ENCODE results near the gene KDR. TPM values are rescaled to one million over a fixed set of nuclear protein-coding genes. Genes with fewer than 3 reads are reported as not detected.

Gene KDR
- total RNA-seq, 4 donors from 2014 or later: 5.4 to 12.4 (median 8.3) TPM

DNA sequence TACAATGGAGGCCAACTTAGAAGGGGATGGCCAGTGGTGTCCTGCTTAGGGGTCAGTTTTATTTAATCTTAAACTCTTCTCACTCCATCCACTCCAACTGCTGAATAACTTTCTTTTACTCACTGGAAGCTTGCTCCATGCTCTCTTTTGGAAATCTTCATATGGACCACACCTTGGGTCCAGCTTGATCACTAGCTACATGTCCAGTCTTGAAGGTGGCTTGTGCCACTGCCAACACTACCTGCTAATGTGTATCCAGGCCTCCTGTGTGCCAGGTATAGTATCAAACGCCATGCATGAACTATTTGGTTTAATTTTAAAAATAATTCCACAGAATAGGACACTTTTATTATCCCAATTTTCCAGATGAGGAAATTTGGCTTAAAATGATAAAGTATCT is 37.0 kb upstream of the KDR start:
- WGBS: 71% methylated on average over 1 of the region's 1 CpG
- TF ChIP-seq POLR2A (IDR thresholded peaks at IDR 0.05) (no peak), POLR2AphosphoS5 (IDR thresholded peaks at IDR 0.05) (no peak), EP300 (IDR thresholded peaks at IDR 0.05) (no peak)
- TF ChIP-seq, protein P1, sequence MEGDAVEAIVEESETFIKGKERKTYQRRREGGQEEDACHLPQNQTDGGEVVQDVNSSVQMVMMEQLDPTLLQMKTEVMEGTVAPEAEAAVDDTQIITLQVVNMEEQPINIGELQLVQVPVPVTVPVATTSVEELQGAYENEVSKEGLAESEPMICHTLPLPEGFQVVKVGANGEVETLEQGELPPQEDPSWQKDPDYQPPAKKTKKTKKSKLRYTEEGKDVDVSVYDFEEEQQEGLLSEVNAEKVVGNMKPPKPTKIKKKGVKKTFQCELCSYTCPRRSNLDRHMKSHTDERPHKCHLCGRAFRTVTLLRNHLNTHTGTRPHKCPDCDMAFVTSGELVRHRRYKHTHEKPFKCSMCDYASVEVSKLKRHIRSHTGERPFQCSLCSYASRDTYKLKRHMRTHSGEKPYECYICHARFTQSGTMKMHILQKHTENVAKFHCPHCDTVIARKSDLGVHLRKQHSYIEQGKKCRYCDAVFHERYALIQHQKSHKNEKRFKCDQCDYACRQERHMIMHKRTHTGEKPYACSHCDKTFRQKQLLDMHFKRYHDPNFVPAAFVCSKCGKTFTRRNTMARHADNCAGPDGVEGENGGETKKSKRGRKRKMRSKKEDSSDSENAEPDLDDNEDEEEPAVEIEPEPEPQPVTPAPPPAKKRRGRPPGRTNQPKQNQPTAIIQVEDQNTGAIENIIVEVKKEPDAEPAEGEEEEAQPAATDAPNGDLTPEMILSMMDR (IDR thresholded peaks at IDR 0.05): no peak
- no peak for DNase-seq (ENCODE audit: low spot score in 2 of 2)
- Histone ChIP-seq H3K9me3 (no peaks in the 10 kb centered on the region), H3K27me3 (peaks cover 6% of the 10 kb centered on the region), H3K4me1 (no peaks in the 10 kb centered on the region), H3K36me3 (no peaks in the 10 kb centered on the region), H3K4me3 (no peak overlapping the region), H3K27ac (no peak overlapping the region)

DNA sequence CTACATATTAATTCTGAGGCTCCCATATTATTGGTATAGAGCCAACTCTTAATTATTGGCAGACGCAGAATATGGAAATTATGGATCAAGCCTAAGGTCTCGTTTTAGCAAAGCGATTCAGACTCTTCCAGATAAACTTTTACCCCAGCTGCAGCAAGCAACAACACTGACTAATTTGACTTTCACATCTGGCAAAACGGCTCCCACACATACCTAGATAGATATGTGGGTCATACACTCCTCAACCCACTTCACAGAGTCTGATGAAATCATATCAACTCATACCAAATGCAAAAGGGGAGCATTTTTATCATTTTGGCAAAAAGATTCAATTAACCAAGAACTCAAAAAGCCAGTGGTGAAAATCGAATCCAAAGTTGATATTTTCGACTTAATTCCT is 36.3 kb upstream of the KDR start:
- Histone ChIP-seq H3K27ac (no peak overlapping the region), H3K4me1 (no peaks in the 10 kb centered on the region), H3K9me3 (no peaks in the 10 kb centered on the region), H3K4me3 (no peak overlapping the region), H3K27me3 (peaks cover 9% of the 10 kb centered on the region), H3K36me3 (no peaks in the 10 kb centered on the region)
- no peak for DNase-seq (ENCODE audit: low spot score in 2 of 2)
- TF ChIP-seq EP300 (IDR thresholded peaks at IDR 0.05): no peak
- TF ChIP-seq, protein P1 (IDR thresholded peaks at IDR 0.05): no peak
- no peak for TF ChIP-seq POLR2AphosphoS5 (IDR thresholded peaks at IDR 0.05)
- TF ChIP-seq POLR2A (IDR thresholded peaks at IDR 0.05): no peak
- WGBS: 49% methylated on average over 6 of the region's 6 CpGs

DNA sequence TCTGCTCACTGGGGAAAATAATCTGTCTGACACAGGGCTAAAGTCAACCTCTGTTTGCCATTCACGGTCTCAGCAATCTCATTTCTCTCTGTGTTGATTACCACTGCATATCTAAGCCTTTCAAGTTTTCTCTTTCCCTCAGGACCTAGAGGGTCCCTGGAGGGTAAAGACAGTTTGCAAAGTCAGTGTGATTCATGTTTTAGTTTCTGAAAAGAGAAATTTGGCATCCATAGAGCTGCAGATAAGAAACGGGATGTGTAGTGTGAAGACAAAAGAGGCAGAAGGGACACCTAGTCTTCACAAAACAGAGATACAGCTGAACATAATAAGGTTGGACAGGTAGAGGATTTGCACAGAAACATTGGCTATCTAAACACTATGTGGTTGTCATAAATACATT is 34.5 kb upstream of the KDR start:
- Histone ChIP-seq H3K9me3 (no peaks in the 10 kb centered on the region), H3K4me3 (no peak overlapping the region), H3K27ac (no peak overlapping the region), H3K36me3 (no peaks in the 10 kb centered on the region), H3K27me3 (peaks cover 9% of the 10 kb centered on the region), H3K4me1 (no peaks in the 10 kb centered on the region)
- DNase-seq (ENCODE audit: low spot score in 2 of 2): no peak
- WGBS: 35% methylated on average over 2 of the region's 2 CpGs
- TF ChIP-seq POLR2A (IDR thresholded peaks at IDR 0.05) (no peak), EP300 (IDR thresholded peaks at IDR 0.05) (no peak), POLR2AphosphoS5 (IDR thresholded peaks at IDR 0.05) (no peak)
- TF ChIP-seq, protein P1 (IDR thresholded peaks at IDR 0.05): no peak

DNA sequence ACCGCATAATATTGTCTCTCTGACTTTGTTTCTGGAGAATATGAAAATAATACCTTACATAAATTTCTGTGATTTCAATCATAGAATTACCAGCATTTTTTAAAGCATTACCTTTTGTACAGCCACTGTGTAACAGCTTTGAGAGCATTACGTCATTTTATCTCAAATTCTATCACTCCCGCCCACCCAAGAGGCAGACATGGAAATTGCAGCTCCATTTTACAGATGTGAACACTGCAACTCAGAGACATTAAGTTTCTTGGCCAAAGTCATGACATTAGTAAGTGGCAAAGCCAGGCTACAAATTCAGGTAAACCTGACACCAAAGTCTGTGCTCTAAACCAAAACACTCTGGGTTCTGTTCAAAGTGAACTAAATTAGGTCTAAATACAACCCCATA is 33.6 kb upstream of the KDR start:
- WGBS: 78% methylated on average over 3 of the region's 3 CpGs
- TF ChIP-seq POLR2A (IDR thresholded peaks at IDR 0.05) (no peak), POLR2AphosphoS5 (IDR thresholded peaks at IDR 0.05) (no peak), EP300 (IDR thresholded peaks at IDR 0.05) (no peak)
- TF ChIP-seq, protein P1 (IDR thresholded peaks at IDR 0.05): no peak
- peaks cover 9% of the 10 kb centered on the region for H3K27me3 ChIP-seq
- H3K36me3 ChIP-seq: no peaks in the 10 kb centered on the region
- no peak for DNase-seq (ENCODE audit: low spot score in 2 of 2)
- no peak overlapping the region for H3K4me3 ChIP-seq
- H3K27ac ChIP-seq: no peak overlapping the region
- no peaks in the 10 kb centered on the region for H3K4me1 ChIP-seq
- no peaks in the 10 kb centered on the region for H3K9me3 ChIP-seq

DNA sequence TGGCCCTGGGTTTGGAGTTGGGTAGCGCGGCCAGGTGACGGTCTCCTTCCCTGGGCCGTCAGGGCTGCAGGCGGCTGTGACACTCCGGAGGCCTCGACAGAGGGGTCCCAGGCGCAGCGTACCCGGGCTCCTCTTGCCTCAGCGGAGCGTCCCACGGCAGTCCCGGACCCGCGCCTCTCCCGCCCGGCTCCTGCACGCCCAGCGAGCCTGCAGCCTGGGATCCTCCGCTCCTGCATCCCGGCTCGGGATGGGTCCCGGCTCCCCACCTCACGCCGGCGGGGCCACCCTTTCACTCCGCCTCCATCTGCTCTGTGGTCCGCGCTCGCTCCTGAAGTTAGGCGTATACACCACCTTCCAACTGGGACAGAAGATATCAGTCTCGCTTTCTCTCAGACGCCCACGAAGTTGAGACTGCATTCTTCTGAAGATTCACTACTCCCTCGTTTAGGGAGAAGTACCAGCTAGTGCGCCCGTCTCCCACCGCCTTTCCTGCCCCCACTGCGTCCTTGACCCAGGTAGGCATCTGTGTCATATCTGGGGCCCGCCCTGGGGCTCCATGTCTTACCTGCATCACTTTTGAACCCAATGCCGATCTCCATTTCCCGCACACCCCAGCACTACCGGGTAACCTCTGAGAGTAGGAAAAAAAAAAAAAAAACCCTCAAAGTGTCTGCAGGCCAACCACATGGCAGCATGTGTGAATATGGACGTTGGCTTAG is 32.3 kb upstream of the KDR start:
- Histone ChIP-seq H3K4me3 (peak overlapping the region; percentile 20), H3K27me3 (peaks cover 9% of the 10 kb centered on the region), H3K36me3 (no peaks in the 10 kb centered on the region), H3K27ac (no peak overlapping the region), H3K4me1 (no peaks in the 10 kb centered on the region), H3K9me3 (no peaks in the 10 kb centered on the region)
- 54% methylated on average over 45 of the region's 45 CpGs for WGBS
- DNase-seq (ENCODE audit: low spot score in 2 of 2): no peak
- no peak for TF ChIP-seq POLR2AphosphoS5 (IDR thresholded peaks at IDR 0.05)
- TF ChIP-seq POLR2A (IDR thresholded peaks at IDR 0.05): no peak
- TF ChIP-seq, protein P1 (IDR thresholded peaks at IDR 0.05): no peak
- TF ChIP-seq EP300 (IDR thresholded peaks at IDR 0.05): no peak

Measured in suprapubic skin (tissue), 4 donors.